ENCODE measurements around the gene CRYBG1. TPM values are rescaled to one million over a fixed set of nuclear protein-coding genes. Genes with fewer than 3 reads are reported as not detected.

The CRYBG1 gene
- total and polyA plus RNA-seq, 10 of the 15 experiments (the other 5 are each of a cell fraction or from before 2014, with no cell fraction given) = 6.5 to 57.0 (median 25.2) TPM

DNA sequence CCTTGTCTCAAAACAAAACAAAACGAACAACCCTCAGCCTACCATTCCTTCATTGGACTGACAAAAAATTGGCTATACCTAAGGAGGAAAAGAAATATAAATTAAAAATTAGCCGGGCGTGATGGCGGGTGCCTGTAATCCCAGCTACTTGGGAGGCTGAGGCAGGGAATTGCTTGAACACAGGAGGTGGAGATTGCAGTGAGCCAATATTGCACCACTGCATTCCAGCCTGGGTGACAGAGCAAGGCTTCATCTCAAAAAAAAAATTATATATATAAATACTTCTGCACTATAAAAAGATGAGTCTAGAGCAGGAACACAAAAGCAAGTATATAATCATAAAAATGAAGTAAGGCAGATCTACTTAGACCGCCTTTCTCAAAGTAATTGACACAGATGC is 109.8 kb downstream of the CRYBG1 start:
- ChIA-PET CTCF (interaction anchor here (1.0 to 1.6 kb wide), 2 partner anchors 23 to 96 kb away, joined by 3 to 5 read pairs; no protein-coding TSS in a partner anchor), POLR2A (no interaction called here), RAD21 (ENCODE audit: unreplicated experiment) (interaction anchor here (1.0 kb wide), 1 partner anchor 101 kb away, joined by 3 read pairs; no protein-coding TSS in a partner anchor), SMC1A (ENCODE audit: uncharacterized antibody, unreplicated experiment) (interaction anchor here (1.0 kb wide), 1 partner anchor 70 kb away, joined by 3 read pairs; no protein-coding TSS in a partner anchor)
- Histone ChIP-seq H3K4me1 (ENCODE audit: control insufficient read depth, insufficient read depth, low read length) (no peaks in the 10 kb centered on the region), H2AFZ (ENCODE audit: control insufficient read depth, low read depth, low read length) (no peak overlapping the region), H3K36me3 (ENCODE audit: control insufficient read depth in 2 of 2, insufficient read depth in 2 of 2, low read length in 1 of 2) (no peaks in the 10 kb centered on the region), H3K27me3 (replicated peaks in 1 of 2; ENCODE audit: control insufficient read depth in 2 of 2, insufficient read depth in 2 of 2, low read length in 1 of 2) (no peaks in the 10 kb centered on the region; a peak in 1 of 4 replicates), H3K9ac (ENCODE audit: control insufficient read depth, insufficient read depth, low read length) (no peak overlapping the region), H3K9me3 (replicated peaks; ENCODE audit: control insufficient read depth, insufficient read depth, low read length) (no peaks in the 10 kb centered on the region), H3K4me3 (no peak overlapping the region), H3K79me2 (ENCODE audit: control insufficient read depth, insufficient read depth, low read length) (no peaks in the 10 kb centered on the region), H4K20me1 (ENCODE audit: control insufficient read depth, insufficient read depth) (no peaks in the 10 kb centered on the region), H3K4me2 (ENCODE audit: control insufficient read depth, insufficient read depth) (no peak overlapping the region), H3K27ac (ENCODE audit: control insufficient read depth, insufficient read depth) (no peak overlapping the region)
- in situ Hi-C loops (cut with MboI) (no loop called here), intact Hi-C loops (cut with micrococcal nuclease; ENCODE audit: unreplicated experiment) (no loop called here)
- 64% methylated on average over 5 of the region's 5 CpGs for WGBS (ENCODE audit: insufficient coverage, insufficient replicate concordance, low lambda C conversion rate, missing lambda C conversion rate)
- FAIRE-seq = no peak
- ATAC-seq = no peak
- DNase-seq (ENCODE audit: low read depth, low spot score) = no peak
- TF ChIP-seq ZNF622 (IDR thresholded peaks at IDR 0.05) (no peak), CBX5 (IDR thresholded peaks at IDR 0.05; ENCODE audit: low read depth) (no peak), IRF4 (IDR thresholded peaks at IDR 0.05; ENCODE audit: low read depth, low read length) (no peak), EGR1 (IDR thresholded peaks at IDR 0.05; ENCODE audit: borderline replicate concordance in 1 of 2, low read depth in 2 of 2, low read length in 2 of 2) (no peak), BMI1 (IDR thresholded peaks at IDR 0.05; ENCODE audit: borderline replicate concordance) (no peak), LARP7 (IDR thresholded peaks at IDR 0.05) (no peak), POU2F2 (IDR thresholded peaks at IDR 0.05; ENCODE audit: borderline replicate concordance, low read depth, low read length) (no peak), SMAD5 (IDR thresholded peaks at IDR 0.05; ENCODE audit: low read depth) (no peak), WRNIP1 (IDR thresholded peaks at IDR 0.05; ENCODE audit: borderline replicate concordance, low read depth, low read length) (no peak), MYC (IDR thresholded peaks at IDR 0.05; ENCODE audit: insufficient read depth, insufficient read length, insufficient replicate concordance, low read length, severe bottlenecking) (no peak), SRF (IDR thresholded peaks at IDR 0.05; ENCODE audit: low read depth in 2 of 2, low read length in 2 of 2) (no peak), RB1 (IDR thresholded peaks at IDR 0.05; ENCODE audit: borderline replicate concordance) (no peak), RELA (IDR thresholded peaks at IDR 0.05; ENCODE audit: borderline replicate concordance, partially characterized antibody) (no peak), PML (IDR thresholded peaks at IDR 0.05; ENCODE audit: low read length) (no peak), EED (IDR thresholded peaks at IDR 0.05; ENCODE audit: low read depth) (no peak), SREBF1 (IDR thresholded peaks at IDR 0.05; ENCODE audit: low read length) (no peak)
- TF ChIP-seq, protein P1, sequence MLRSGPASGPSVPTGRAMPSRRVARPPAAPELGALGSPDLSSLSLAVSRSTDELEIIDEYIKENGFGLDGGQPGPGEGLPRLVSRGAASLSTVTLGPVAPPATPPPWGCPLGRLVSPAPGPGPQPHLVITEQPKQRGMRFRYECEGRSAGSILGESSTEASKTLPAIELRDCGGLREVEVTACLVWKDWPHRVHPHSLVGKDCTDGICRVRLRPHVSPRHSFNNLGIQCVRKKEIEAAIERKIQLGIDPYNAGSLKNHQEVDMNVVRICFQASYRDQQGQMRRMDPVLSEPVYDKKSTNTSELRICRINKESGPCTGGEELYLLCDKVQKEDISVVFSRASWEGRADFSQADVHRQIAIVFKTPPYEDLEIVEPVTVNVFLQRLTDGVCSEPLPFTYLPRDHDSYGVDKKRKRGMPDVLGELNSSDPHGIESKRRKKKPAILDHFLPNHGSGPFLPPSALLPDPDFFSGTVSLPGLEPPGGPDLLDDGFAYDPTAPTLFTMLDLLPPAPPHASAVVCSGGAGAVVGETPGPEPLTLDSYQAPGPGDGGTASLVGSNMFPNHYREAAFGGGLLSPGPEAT (IDR thresholded peaks at IDR 0.05; ENCODE audit: low read depth) = no peak
- TF ChIP-seq, protein P2, sequence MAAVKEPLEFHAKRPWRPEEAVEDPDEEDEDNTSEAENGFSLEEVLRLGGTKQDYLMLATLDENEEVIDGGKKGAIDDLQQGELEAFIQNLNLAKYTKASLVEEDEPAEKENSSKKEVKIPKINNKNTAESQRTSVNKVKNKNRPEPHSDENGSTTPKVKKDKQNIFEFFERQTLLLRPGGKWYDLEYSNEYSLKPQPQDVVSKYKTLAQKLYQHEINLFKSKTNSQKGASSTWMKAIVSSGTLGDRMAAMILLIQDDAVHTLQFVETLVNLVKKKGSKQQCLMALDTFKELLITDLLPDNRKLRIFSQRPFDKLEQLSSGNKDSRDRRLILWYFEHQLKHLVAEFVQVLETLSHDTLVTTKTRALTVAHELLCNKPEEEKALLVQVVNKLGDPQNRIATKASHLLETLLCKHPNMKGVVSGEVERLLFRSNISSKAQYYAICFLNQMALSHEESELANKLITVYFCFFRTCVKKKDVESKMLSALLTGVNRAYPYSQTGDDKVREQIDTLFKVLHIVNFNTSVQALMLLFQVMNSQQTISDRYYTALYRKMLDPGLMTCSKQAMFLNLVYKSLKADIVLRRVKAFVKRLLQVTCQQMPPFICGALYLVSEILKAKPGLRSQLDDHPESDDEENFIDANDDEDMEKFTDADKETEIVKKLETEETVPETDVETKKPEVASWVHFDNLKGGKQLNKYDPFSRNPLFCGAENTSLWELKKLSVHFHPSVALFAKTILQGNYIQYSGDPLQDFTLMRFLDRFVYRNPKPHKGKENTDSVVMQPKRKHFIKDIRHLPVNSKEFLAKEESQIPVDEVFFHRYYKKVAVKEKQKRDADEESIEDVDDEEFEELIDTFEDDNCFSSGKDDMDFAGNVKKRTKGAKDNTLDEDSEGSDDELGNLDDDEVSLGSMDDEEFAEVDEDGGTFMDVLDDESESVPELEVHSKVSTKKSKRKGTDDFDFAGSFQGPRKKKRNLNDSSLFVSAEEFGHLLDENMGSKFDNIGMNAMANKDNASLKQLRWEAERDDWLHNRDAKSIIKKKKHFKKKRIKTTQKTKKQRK (IDR thresholded peaks at IDR 0.05; ENCODE audit: low read depth, low read length) = no peak
- TF ChIP-seq, protein P3, sequence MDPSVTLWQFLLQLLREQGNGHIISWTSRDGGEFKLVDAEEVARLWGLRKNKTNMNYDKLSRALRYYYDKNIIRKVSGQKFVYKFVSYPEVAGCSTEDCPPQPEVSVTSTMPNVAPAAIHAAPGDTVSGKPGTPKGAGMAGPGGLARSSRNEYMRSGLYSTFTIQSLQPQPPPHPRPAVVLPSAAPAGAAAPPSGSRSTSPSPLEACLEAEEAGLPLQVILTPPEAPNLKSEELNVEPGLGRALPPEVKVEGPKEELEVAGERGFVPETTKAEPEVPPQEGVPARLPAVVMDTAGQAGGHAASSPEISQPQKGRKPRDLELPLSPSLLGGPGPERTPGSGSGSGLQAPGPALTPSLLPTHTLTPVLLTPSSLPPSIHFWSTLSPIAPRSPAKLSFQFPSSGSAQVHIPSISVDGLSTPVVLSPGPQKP (IDR thresholded peaks at IDR 0.05; ENCODE audit: low read depth, low read length) = no peak
- BruUV-seq (replicated peaks) = no TSS peak
